COLO668 (cell line): ENCODE measurements around the gene NPAS3.

Source experiments
- DNase-seq: peaks from one replicate; lab custom pipeline; 2025; ENCODE audit not compliant: unreplicated experiment; lab: John Stamatoyannopoulos, UW

The NPAS3 gene

GRCh38 chr14:33569821-33570687 lies 631.4 kb downstream of the NPAS3 start:
- DNase-seq = no peak

- no peak for DNase-seq
These were observed 632.1 kb downstream of the NPAS3 start for GRCh38 chr14:33570694-33571310.

- no peak for DNase-seq
These were observed 634.7 kb downstream of the NPAS3 start for GRCh38 chr14:33573301-33573880.

GRCh38 chr14:33576014-33576413 lies 637.3 kb downstream of the NPAS3 start:
- no peak for DNase-seq

- no peak for DNase-seq
These were observed 640.0 kb downstream of the NPAS3 start for GRCh38 chr14:33578461-33579216.

GRCh38 chr14:33580231-33580749 lies 641.6 kb downstream of the NPAS3 start:
- DNase-seq = no peak

GRCh38 chr14:33580841-33581240 lies 642.2 kb downstream of the NPAS3 start:
- DNase-seq = no peak

- no peak for DNase-seq
These were observed 646.0 kb downstream of the NPAS3 start for GRCh38 chr14:33584697-33585096.

GRCh38 chr14:33586806-33587205 lies 648.1 kb downstream of the NPAS3 start:
- DNase-seq = no peak

GRCh38 chr14:33587791-33588190 lies 649.1 kb downstream of the NPAS3 start:
- no peak for DNase-seq

GRCh38 chr14:33588771-33589170 lies 650.1 kb downstream of the NPAS3 start:
- DNase-seq = no peak

- no peak for DNase-seq
These were observed 650.7 kb downstream of the NPAS3 start for GRCh38 chr14:33589334-33589733.

GRCh38 chr14:33590891-33591630 lies 652.4 kb downstream of the NPAS3 start:
- DNase-seq = no peak

- no peak for DNase-seq
These were observed 653.6 kb downstream of the NPAS3 start for GRCh38 chr14:33592297-33592696.

- no peak for DNase-seq
These were observed 657.8 kb downstream of the NPAS3 start for GRCh38 chr14:33596211-33597080.

- DNase-seq = no peak
These were observed 659.9 kb downstream of the NPAS3 start for GRCh38 chr14:33598582-33598981.

GRCh38 chr14:33602396-33602795 lies 663.7 kb downstream of the NPAS3 start:
- no peak for DNase-seq

GRCh38 chr14:33606591-33606990 lies 667.9 kb downstream of the NPAS3 start:
- DNase-seq = no peak

- no peak for DNase-seq
These were observed 670.9 kb downstream of the NPAS3 start for GRCh38 chr14:33609582-33609981.

- no peak for DNase-seq
These were observed 671.4 kb downstream of the NPAS3 start for GRCh38 chr14:33610121-33610520.
